ENCODE data around the gene TEAD1.

TEAD1 gene

DNA sequence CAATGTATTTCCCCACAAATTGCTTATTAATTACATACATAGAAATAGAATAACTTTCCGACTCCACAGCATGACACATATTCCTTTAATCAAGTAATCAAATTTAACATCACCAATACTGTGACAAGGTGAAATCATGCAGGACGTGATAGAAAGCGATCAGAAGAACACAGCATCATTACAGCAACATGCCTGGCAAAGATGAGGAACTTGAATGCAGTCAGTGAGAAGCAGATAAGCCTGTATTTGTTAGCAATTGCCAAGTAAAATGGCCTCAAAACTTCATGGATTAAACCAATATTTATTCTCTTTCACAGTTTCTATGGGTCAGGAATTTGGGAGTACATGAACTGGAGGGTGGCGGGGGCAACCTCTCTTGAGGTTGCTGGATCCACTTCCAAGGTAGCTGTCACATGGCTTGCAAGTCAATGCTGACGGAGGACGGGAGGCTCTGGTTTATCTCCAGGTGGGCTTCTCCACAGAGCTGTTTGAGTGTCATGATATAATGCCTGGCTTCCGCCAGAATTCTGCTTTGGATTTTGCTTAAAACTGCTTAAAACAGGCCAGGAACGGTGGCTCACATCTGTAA lies 12.0 kb upstream of the TEAD1 start:
- Histone ChIP-seq H3K4me3 (ENCODE audit: severe bottlenecking) (no peak overlapping the region), H3K27me3 (ENCODE audit: insufficient read depth, poor library complexity, severe bottlenecking) (no peaks in the 10 kb centered on the region), H3K9me3 (ENCODE audit: severe bottlenecking) (no peaks in the 10 kb centered on the region), H3K4me1 (ENCODE audit: insufficient read depth, poor library complexity, severe bottlenecking) (no peaks in the 10 kb centered on the region), H3K36me3 (ENCODE audit: low read depth) (no peaks in the 10 kb centered on the region), H3K27ac (ENCODE audit: poor library complexity, severe bottlenecking) (no peak overlapping the region)
- DNase-seq (ENCODE audit: low spot score) (no peak), ATAC-seq (ENCODE audit: low read depth) (no peak)
- TF ChIP-seq, protein P1, sequence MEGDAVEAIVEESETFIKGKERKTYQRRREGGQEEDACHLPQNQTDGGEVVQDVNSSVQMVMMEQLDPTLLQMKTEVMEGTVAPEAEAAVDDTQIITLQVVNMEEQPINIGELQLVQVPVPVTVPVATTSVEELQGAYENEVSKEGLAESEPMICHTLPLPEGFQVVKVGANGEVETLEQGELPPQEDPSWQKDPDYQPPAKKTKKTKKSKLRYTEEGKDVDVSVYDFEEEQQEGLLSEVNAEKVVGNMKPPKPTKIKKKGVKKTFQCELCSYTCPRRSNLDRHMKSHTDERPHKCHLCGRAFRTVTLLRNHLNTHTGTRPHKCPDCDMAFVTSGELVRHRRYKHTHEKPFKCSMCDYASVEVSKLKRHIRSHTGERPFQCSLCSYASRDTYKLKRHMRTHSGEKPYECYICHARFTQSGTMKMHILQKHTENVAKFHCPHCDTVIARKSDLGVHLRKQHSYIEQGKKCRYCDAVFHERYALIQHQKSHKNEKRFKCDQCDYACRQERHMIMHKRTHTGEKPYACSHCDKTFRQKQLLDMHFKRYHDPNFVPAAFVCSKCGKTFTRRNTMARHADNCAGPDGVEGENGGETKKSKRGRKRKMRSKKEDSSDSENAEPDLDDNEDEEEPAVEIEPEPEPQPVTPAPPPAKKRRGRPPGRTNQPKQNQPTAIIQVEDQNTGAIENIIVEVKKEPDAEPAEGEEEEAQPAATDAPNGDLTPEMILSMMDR (IDR thresholded peaks at IDR 0.05; ENCODE audit: poor library complexity, severe bottlenecking) = no peak

DNA sequence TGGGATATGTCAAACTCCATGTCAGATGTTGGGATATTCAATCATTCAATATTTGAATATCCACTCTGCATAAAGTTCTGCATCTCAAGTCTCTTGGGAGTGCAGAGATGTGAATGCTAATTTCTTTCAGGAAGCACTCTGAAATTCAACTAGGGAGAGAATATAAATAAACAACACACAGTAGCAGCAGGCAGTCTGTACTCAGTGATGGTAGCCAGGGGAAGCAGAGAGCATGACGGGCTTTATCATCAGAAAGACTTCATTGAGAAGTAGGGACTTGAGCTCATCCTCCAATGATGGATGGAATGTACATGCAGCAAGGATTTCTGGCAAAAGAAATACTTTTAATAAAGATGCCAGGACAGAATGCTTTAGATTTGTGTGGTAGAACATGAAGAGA lies 9.8 kb upstream of the TEAD1 start:
- Histone ChIP-seq H3K27ac (ENCODE audit: poor library complexity, severe bottlenecking) (no peak overlapping the region), H3K9me3 (ENCODE audit: severe bottlenecking) (no peaks in the 10 kb centered on the region), H3K4me3 (ENCODE audit: severe bottlenecking) (no peak overlapping the region), H3K4me1 (ENCODE audit: insufficient read depth, poor library complexity, severe bottlenecking) (no peaks in the 10 kb centered on the region), H3K36me3 (ENCODE audit: low read depth) (no peaks in the 10 kb centered on the region), H3K27me3 (ENCODE audit: insufficient read depth, poor library complexity, severe bottlenecking) (no peaks in the 10 kb centered on the region)
- TF ChIP-seq, protein P1 (IDR thresholded peaks at IDR 0.05; ENCODE audit: poor library complexity, severe bottlenecking) = no peak
- ATAC-seq (ENCODE audit: low read depth) (no peak), DNase-seq (ENCODE audit: low spot score) (no peak)

DNA sequence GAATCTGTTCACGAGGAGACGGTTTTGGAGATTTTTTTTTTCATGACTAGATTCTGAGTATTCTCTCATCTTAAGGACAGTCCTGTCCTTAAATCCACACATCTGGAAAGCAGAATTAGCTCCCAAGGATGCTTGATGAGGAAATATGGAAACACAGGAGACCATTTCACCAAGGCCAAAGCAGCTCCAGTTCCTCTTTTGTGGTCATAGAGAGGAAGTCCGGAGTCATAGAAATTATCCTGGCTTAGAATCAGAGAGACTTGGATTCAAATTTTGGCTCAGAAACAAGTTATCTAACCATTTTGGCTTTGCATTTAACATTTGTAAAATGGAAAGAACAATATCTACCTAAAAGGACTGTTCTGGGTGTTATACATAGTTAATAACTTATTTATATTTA lies 7.3 kb upstream of the TEAD1 start:
- Histone ChIP-seq H3K4me1 (ENCODE audit: insufficient read depth, poor library complexity, severe bottlenecking) (peaks cover 4% of the 10 kb centered on the region), H3K9me3 (ENCODE audit: severe bottlenecking) (no peaks in the 10 kb centered on the region), H3K4me3 (ENCODE audit: severe bottlenecking) (no peak overlapping the region), H3K27me3 (ENCODE audit: insufficient read depth, poor library complexity, severe bottlenecking) (no peaks in the 10 kb centered on the region), H3K27ac (ENCODE audit: poor library complexity, severe bottlenecking) (no peak overlapping the region), H3K36me3 (ENCODE audit: low read depth) (no peaks in the 10 kb centered on the region)
- no peak for DNase-seq (ENCODE audit: low spot score)
- TF ChIP-seq, protein P1 (IDR thresholded peaks at IDR 0.05; ENCODE audit: poor library complexity, severe bottlenecking) = no peak
- ATAC-seq (ENCODE audit: low read depth) = no peak

DNA sequence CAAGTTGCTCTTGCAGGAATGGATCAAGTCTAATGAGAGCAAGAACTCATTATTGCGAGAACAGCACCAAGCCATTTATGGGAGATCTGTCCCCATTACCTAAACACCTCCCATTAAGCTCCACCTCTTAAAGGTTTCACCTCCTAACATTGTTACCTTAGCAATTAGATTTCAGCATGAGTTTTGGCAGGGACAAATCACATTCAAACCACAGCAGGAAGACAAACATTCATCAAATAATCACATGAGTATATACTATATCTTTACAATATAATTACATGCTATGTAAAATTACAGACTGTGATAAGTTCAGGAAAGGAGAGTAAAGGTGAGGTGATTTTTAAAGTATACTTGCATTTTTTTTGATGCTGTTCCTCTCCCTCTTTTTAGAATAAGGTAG lies 6.6 kb upstream of the TEAD1 start:
- Histone ChIP-seq H3K27me3 (ENCODE audit: insufficient read depth, poor library complexity, severe bottlenecking) (no peaks in the 10 kb centered on the region), H3K4me1 (ENCODE audit: insufficient read depth, poor library complexity, severe bottlenecking) (peaks cover 4% of the 10 kb centered on the region), H3K9me3 (ENCODE audit: severe bottlenecking) (no peaks in the 10 kb centered on the region), H3K36me3 (ENCODE audit: low read depth) (no peaks in the 10 kb centered on the region), H3K27ac (ENCODE audit: poor library complexity, severe bottlenecking) (no peak overlapping the region), H3K4me3 (ENCODE audit: severe bottlenecking) (no peak overlapping the region)
- DNase-seq (ENCODE audit: low spot score) = no peak
- no peak for ATAC-seq (ENCODE audit: low read depth)
- TF ChIP-seq, protein P1 (IDR thresholded peaks at IDR 0.05; ENCODE audit: poor library complexity, severe bottlenecking) = no peak

DNA sequence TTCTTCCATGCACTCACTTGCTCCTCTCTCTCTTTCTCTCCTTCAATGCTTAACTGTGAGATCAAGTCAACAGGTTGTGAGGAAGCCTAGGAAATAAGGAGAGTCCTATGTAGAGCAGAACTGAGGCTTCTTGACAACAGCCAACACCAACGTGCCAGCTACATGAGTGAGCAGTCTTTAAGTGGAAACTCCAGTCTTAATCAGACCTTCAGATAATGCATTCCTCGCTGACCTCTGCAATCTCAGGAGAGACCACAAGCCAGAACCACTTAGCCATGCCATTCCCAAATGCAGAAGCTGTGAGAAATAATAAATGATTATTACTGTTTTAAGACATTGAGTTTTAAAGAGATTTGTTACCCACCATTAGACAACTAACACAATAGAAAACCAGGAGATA lies 6.1 kb upstream of the TEAD1 start:
- ATAC-seq (ENCODE audit: low read depth) (no peak), DNase-seq (ENCODE audit: low spot score) (no peak)
- no peaks in the 10 kb centered on the region for H3K27me3 ChIP-seq (ENCODE audit: insufficient read depth, poor library complexity, severe bottlenecking)

More for the DNA sequence above, 6.1 kb upstream of the TEAD1 start:
- Histone ChIP-seq H3K9me3 (ENCODE audit: severe bottlenecking) (no peaks in the 10 kb centered on the region), H3K27ac (ENCODE audit: poor library complexity, severe bottlenecking) (no peak overlapping the region), H3K36me3 (ENCODE audit: low read depth) (no peaks in the 10 kb centered on the region), H3K4me3 (ENCODE audit: severe bottlenecking) (no peak overlapping the region), H3K4me1 (ENCODE audit: insufficient read depth, poor library complexity, severe bottlenecking) (peaks cover 4% of the 10 kb centered on the region)
- TF ChIP-seq, protein P1 (IDR thresholded peaks at IDR 0.05; ENCODE audit: poor library complexity, severe bottlenecking) = no peak
